Left ventricle myocardium inferior (tissue), 1 donor: ENCODE data around the gene HAUS1. TPM values are rescaled to one million over a fixed set of nuclear protein-coding genes. Genes with fewer than 3 reads are reported as not detected.

Source experiments
- total RNA-seq: library from RNA; stranded (reverse); fragmentation: NEBNext Ultra II Directional; extraction: Animal tissue kit (Norgen Biotek cat#: 25700); gene quantifications from one replicate; pipeline ENCODE4 v1.2.1, GENCODE V29; 2021
- donor health status: DM: no; HTN: yes; CAD: no; lungs with severe emphysema.

The HAUS1 gene
- total RNA-seq, 1 donor from 2014 or later: 6.4 TPM

Other genes starting within 250 kb of the HAUS1 start
- 18.2 TPM for gene EPG5, start 137.1 kb upstream of the HAUS1 start, total RNA-seq
- 1.8 TPM for gene PSTPIP2, start 32.1 kb upstream of the HAUS1 start, total RNA-seq
- 1,743 TPM for gene ATP5F1A, start 6.1 kb upstream of the HAUS1 start, total RNA-seq